Breast epithelium (tissue), 4 donors: Measurements from ENCODE around the gene PRDM11. TPM values are rescaled to one million over a fixed set of nuclear protein-coding genes. Genes with fewer than 3 reads are reported as not detected.

Source experiments
- DNase-seq, 2 donors: peaks; one replicate each; pipeline ENCODE4 v3.0.0-alpha.2; 2019; ENCODE audit warnings: low spot score in 2 of 2
- H3K27ac ChIP-seq, 2 donors: fragments of 200-600 bp; sonication (generic) in 1 of 2; one replicate each; pipeline ENCODE4 v1.5.1; 2016 to 2019; ENCODE audit warnings: mild to moderate bottlenecking in 1 of 2
- H3K27me3 ChIP-seq, 2 donors: fragments of 200-600 bp; sonication (generic) in 1 of 2; one replicate each; pipeline versions ENCODE4 v1.5.1 to v1.6.0; 2017 to 2019; ENCODE audit warnings: control low read depth in 1 of 2, mild to moderate bottlenecking in 1 of 2
- H3K36me3 ChIP-seq: fragments of 200-600 bp; one replicate; pipeline ENCODE4 v1.5.1; 2019
- H3K4me1 ChIP-seq, 2 donors: fragments of 200-600 bp; sonication (generic); one replicate each; pipeline ENCODE4 v1.5.1; 2016 to 2019; ENCODE audit warnings: control low read depth in 1 of 2
- H3K4me3 ChIP-seq, 3 donors: fragments of 200-600 bp; sonication (generic); 1 replicate in 2 of 3; 2 replicates in 1 of 3; pipeline ENCODE4 v1.5.1; 2016 to 2019; ENCODE audit warnings: mild to moderate bottlenecking in 3 of 3, moderate library complexity in 2 of 3
- H3K9me3 ChIP-seq, 2 donors: fragments of 200-600 bp; sonication (generic) in 1 of 2; one replicate each; pipeline ENCODE4 v1.5.1; 2016 to 2019; ENCODE audit warnings: control low read depth in 1 of 2
- CTCF ChIP-seq, 3 donors: fragments of 450-650 bp; IDR thresholded peaks; one replicate each; pipeline ENCODE4 v1.5.1; 2016 to 2017; ENCODE audit warnings: antibody characterized with exemption in 3 of 3, mild to moderate bottlenecking in 3 of 3, moderate library complexity in 3 of 3
- POLR2A ChIP-seq: fragments of 450-650 bp; IDR thresholded peaks from one replicate; pipeline ENCODE4 v1.6.1; 2016; ENCODE audit warnings: antibody characterized with exemption, mild to moderate bottlenecking, moderate library complexity
- POLR2AphosphoS5 ChIP-seq, 3 donors: sonication (generic); formaldehyde crosslinking; IDR thresholded peaks; one replicate each; pipeline ENCODE4 v1.6.1; 2017; ENCODE audit warnings: antibody characterized with exemption in 3 of 3
- intact Hi-C: fragments of 100-400 bp; cut with DNase I; formaldehyde crosslinking; loops from one replicate; pipeline ENCODE4 v1.15.1; 2023; ENCODE audit warnings: low total_unique reads
- total RNA-seq, 3 donors: library from RNA; depleted of rRNA; stranded (reverse); fragments of >200 nt; gene quantifications; one replicate each; pipeline ENCODE4 v1.1.0, GENCODE V29; 2016

The PRDM11 gene
- total RNA-seq, 3 donors from 2014 or later, result 6.9 to 10.9 (median 10.8) TPM

- Histone ChIP-seq H3K4me3 (no peak overlapping the region), H3K27me3 (no peaks in the 10 kb centered on the region), H3K36me3 (no peaks in the 10 kb centered on the region), H3K9me3 (no peaks in the 10 kb centered on the region), H3K4me1 (peaks cover 0 to 5% of the 10 kb centered on the region in 2 donors), H3K27ac (no peak overlapping the region)
- intact Hi-C loops, result no loop called here
- no peak for DNase-seq
- no peak for TF ChIP-seq POLR2AphosphoS5 (IDR thresholded peaks at IDR 0.05)
These were observed 1.4 kb upstream of the PRDM11 start for GRCh38 chr11:45145083-45145378.

- TF ChIP-seq POLR2A (no peak), POLR2AphosphoS5 (IDR thresholded peaks at IDR 0.05) (no peak)
- Histone ChIP-seq H3K27ac (peak overlapping the region; percentile 96 to 98), H3K4me3 (peak overlapping the region; percentile 74 to 80 (median 75)), H3K4me1 (peaks cover 0 to 5% of the 10 kb centered on the region in 2 donors), H3K27me3 (no peaks in the 10 kb centered on the region), H3K9me3 (no peaks in the 10 kb centered on the region), H3K36me3 (no peaks in the 10 kb centered on the region)
- DNase-seq, result no peak
- intact Hi-C loops, result no loop called here
These were observed 914 bp upstream of the PRDM11 start for GRCh38 chr11:45145379-45146071.

- DNase-seq, result peak; percentile 90 to 94
- H3K9me3 ChIP-seq, result no peaks in the 10 kb centered on the region
- peak overlapping the region; percentile 74 to 80 (median 75) for H3K4me3 ChIP-seq
- no peaks in the 10 kb centered on the region for H3K36me3 ChIP-seq
- H3K27ac ChIP-seq, result peak overlapping the region; percentile 86 to 98
- peaks cover 0 to 5% of the 10 kb centered on the region in 2 donors for H3K4me1 ChIP-seq
- H3K27me3 ChIP-seq, result no peaks in the 10 kb centered on the region
- no peak for TF ChIP-seq CTCF (IDR thresholded peaks at IDR 0.05)
- TF ChIP-seq POLR2A, result no peak
- TF ChIP-seq POLR2AphosphoS5 (IDR thresholded peaks at IDR 0.05), result peak in 2 of 3 donors; percentile 53 to 73
- intact Hi-C loops, result no loop called here
These were observed 734 bp downstream of the PRDM11 start for GRCh38 chr11:45147017-45147728.

- intact Hi-C loops, result loop anchor here (1.0 kb wide), 1 partner anchor 28 kb away; no protein-coding TSS in a partner anchor
- DNase-seq, result peak in 1 of 2 donors; percentile 31
- Histone ChIP-seq H3K27ac (peak overlapping the region in 1 of 2 donors; percentile 86), H3K4me1 (peaks cover 0 to 5% of the 10 kb centered on the region in 2 donors), H3K27me3 (no peaks in the 10 kb centered on the region), H3K36me3 (no peaks in the 10 kb centered on the region), H3K4me3 (peak overlapping the region; percentile 74 to 80 (median 75)), H3K9me3 (no peaks in the 10 kb centered on the region)
- TF ChIP-seq CTCF (IDR thresholded peaks at IDR 0.05) (no peak), POLR2AphosphoS5 (IDR thresholded peaks at IDR 0.05) (no peak), POLR2A (no peak)
These were observed 1.6 kb downstream of the PRDM11 start for GRCh38 chr11:45147891-45148675.

GRCh38 chr11:45149483-45150056 lies 3.1 kb downstream of the PRDM11 start:
- H3K9me3 ChIP-seq, result no peaks in the 10 kb centered on the region
- H3K27me3 ChIP-seq, result no peaks in the 10 kb centered on the region
- peak in 1 of 2 donors; percentile 20 for DNase-seq
- TF ChIP-seq POLR2AphosphoS5 (IDR thresholded peaks at IDR 0.05) (no peak), CTCF (IDR thresholded peaks at IDR 0.05) (no peak), POLR2A (no peak)
- no peak overlapping the region for H3K27ac ChIP-seq
- no peak overlapping the region for H3K4me3 ChIP-seq
- peaks cover 0 to 5% of the 10 kb centered on the region in 2 donors for H3K4me1 ChIP-seq
- no peaks in the 10 kb centered on the region for H3K36me3 ChIP-seq
- intact Hi-C loops, result no loop called here
